GM11168 (cell line): ENCODE measurements around the gene SDK2.

ENCODE experiments used
- in situ Hi-C: fragments of 300-500 bp; cut with MboI; formaldehyde crosslinking; loops from one replicate; pipeline ENCODE4 v1.12.0; 2022; ENCODE audit warnings: low sequenced_read_pairs; ENCODE audit not compliant: unreplicated experiment

Gene SDK2

GRCh38 chr17:73644145-73645049 is at the start of gene SDK2:
Gene SDK2, minus strand, starts transcription at chr17:73644445. Its CDS starts 357 bp downstream, at chr17:73644088.
- in situ Hi-C loops: no loop called here

DNA sequence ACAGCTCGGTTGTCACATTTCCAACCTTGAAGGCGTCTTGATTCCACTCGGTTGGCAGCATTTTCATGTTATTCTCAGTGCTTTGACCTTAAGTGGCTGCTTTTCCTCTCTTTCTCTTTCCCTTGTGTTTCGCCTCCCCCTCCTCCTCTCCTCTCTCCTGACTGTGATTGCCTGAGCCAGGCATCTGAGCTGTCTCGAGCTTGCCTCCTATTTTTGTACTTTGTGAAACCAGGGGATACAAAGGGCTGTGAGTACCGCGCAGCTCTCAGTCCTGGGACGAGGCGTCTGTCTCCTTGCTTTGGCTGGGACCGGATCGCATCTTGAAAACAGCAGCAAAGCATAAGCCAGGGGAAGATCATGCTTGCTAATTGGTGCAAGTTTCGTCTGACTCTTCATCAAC is 48.8 kb upstream of the SDK2 start:
- in situ Hi-C loops: loop anchor here (10.0 kb wide), 1 partner anchor 52 kb away; no protein-coding TSS in a partner anchor

GRCh38 chr17:73691321-73691766 is 47.1 kb upstream of the SDK2 start:
- in situ Hi-C loops: loop anchor here (10.0 kb wide), 1 partner anchor 53 kb away; no protein-coding TSS in a partner anchor

- in situ Hi-C loops: loop anchor here (10.0 kb wide), 1 partner anchor 54 kb away; no protein-coding TSS in a partner anchor
Observed at GRCh38 chr17:73690676-73691075, 46.4 kb upstream of the SDK2 start.

DNA sequence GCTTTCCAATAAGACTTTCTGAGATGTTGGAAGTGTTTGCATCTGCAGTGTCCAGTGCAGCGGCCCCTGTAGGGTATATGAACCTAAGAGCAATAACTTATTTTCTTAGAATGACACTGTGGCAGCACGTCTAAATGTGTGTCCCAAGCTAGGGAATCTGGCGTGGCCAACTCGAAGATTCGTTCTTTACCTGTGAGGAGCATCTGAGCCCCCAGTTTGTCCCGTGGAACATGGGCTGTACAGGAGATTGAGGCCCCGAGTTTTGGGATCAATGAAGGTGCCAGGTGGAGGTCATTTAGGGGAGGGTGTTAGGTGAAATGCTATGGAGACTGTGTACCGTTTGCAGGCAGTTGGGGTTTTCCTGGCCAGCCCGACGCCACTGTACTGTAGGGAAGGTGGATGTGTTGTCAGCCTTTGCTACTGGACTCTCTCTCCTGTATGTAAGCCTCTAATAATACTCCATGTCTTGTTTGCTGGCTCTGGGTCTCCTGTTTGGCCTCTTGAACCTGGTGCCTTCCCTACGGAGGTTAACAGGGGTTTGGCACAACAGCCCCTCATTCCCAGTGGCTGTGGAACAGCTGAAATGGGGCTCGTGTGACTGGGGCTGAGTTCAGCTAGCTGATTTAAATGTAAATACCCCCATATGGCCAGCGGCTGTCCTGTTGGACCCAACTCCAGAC is 45.5 kb upstream of the SDK2 start:
- in situ Hi-C loops: loop anchor here (10.0 kb wide), 1 partner anchor 55 kb away; no protein-coding TSS in a partner anchor

DNA sequence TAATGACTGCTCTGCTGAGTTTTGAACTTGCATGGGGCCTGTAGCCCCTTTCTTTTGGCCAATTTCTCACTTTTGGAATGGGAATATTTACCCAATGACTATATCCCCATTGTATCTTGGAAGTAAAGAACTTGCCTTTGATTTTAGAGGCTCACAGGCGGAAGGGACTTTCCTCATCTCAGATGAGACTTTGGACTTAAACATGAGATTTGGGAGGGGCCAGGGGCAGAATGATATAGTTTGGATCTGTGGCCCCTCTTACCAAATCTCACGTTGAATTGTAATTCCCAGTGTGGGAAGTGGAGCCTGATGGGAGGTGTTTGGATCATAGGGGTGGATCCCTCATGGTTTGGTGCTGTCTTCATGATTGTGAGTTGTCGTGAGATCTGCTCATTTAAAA is 42.7 kb upstream of the SDK2 start:
- in situ Hi-C loops: no loop called here

- in situ Hi-C loops: no loop called here
Observed at GRCh38 chr17:73686126-73686525, 41.9 kb upstream of the SDK2 start.

DNA sequence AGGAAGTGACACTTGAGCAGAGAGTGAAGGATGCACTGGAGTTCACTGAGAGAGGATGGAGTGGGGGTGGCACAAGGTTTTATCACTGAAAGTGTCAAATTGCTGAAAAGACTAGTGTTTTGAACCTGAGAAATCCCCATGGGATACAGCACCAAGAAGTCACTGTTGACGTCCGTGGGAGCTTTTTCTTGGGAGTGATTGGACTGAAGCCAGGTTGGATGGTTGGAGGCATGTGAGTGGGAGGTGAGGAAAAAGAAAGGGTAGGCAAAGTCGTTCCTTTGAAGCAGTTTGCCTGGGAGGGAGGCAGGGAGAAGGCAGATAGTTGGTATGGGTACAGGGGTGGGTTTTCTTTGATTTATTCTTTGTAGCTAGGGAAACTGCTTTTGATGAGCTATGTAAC is 39.9 kb upstream of the SDK2 start:
- in situ Hi-C loops: no loop called here

GRCh38 chr17:73683771-73684170 is 39.5 kb upstream of the SDK2 start:
- in situ Hi-C loops: no loop called here

DNA sequence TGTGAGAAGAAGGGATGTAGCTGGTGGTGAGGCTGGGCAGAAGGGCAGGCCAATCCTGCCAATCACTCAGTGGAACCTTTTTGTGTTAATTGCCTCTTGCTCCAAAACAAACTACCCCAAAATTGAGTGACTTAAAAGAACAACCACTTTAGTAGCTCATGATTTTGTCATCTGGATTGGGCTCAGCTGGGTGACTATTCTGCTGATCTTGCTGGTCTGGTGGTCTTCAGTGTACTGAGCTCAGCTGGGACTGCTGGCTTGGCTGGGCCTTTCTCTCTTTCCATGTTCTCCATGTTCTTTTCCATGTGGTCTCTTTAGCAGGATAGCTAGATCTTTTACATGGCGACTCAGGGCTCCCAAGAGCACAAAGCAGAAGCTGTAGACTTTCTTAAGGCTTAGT is 37.7 kb upstream of the SDK2 start:
- in situ Hi-C loops: no loop called here

DNA sequence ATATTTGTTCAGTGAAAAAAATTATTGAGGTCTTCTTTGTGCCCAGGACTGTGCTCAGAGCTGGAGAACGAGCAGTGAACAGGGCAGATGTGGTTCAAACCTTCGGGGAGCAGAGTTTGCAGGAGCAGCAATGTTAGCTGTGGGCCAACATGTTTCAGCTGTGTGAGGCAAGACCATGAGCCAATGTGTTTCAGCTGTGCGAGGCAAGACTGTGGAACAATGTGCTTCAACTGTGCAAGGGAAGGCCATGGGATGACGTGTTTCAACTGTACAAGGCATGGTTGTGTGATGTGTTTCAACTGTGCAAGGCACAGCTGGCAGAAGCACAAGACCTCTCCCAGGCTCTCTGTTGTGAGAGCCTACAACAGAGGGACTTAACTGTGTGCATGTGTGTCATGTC is 35.2 kb upstream of the SDK2 start:
- in situ Hi-C loops: no loop called here

DNA sequence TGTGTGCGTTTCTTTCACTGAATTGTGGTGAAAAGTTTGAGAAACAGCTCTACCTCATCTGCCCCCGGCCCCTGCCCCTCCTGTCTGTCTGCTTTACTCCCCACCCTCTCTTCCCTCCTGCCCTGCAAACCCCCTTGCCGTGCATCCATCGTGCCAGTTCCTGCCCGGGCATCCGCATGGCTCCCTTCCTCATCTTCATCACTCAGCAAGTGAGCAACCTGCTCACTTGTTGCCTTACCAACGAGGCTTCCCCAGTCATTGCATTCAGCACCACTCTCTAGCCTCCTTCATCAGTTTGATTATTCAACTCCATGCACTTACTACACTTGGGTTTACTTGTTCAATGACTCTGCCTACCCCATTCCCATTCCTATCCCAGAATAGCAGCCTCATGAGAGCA is 34.8 kb upstream of the SDK2 start:
- in situ Hi-C loops: no loop called here

GRCh38 chr17:73669771-73670170 is 25.5 kb upstream of the SDK2 start:
- in situ Hi-C loops: no loop called here

DNA sequence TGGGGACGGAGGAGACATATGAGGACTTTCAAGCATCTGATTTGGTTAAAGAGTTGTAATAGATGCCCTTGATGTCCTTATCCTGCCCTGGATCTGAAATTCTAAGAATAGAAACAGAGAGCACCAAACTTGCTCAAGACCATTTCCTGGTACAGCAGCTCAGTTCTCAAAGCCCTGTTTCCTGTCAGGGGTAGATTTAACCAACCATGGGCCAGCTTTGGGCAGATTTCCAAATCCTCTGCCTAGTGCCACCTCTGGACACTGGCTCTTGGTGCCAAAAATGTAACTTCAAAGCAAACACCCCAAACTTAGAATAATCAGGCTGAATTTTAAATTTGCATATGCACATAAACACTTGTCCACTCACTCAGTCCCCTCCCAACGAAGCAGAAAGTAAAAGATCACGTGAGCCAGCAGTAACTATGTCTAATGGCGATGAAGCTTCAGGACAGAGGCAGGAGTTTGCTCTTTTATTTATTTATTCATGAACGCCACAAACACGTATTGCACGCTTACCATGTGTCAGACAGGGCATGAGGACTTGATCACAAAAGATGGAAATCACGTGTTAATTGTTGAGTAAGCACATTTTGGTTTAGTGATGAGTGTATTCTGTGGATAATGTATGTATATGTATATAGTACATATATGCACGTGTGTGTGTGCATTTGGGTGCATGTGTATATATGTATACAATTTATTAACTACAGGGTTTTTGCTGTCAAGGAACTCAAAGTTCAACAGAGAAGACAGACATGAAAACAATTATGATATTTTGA is 23.1 kb upstream of the SDK2 start:
- in situ Hi-C loops: no loop called here

DNA sequence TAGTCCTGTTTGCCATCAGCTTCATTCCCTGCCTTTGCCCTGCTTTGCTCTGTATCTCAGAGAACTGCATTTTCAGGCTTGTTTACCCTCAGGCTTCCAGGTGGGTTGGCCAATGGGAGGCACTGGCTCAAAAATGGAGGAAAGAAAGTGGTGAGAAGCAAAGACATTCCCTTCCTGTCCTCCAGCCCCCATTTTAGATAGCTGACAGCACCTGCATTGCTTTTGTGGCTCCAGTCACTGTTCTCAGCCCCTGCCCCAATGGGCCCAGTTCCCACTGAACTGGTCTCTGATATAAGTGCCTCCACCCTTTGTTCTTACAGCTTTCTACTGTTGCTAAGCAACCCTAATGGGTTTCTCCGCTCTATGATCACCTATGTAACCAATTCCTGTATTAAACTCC is 19.4 kb upstream of the SDK2 start:
- in situ Hi-C loops: no loop called here

- in situ Hi-C loops: no loop called here
Observed at GRCh38 chr17:73660366-73660765, 16.1 kb upstream of the SDK2 start.

GRCh38 chr17:73658821-73659515 is 14.7 kb upstream of the SDK2 start:
- in situ Hi-C loops: no loop called here

GRCh38 chr17:73657473-73658116 is 13.3 kb upstream of the SDK2 start:
- in situ Hi-C loops: no loop called here

GRCh38 chr17:73654241-73654640 is 10.0 kb upstream of the SDK2 start:
- in situ Hi-C loops: no loop called here
